Measurements from ENCODE around the gene PTPN2. TPM values are rescaled to one million over a fixed set of nuclear protein-coding genes. Genes with fewer than 3 reads are reported as not detected.
A peak's percentile ranks its signal among the peaks of the same experiment; 100 is the strongest.

Gene PTPN2
- total and polyA plus RNA-seq, 9 of the 15 experiments (the other 6 are each of a cell fraction or from before 2014, with no cell fraction given): 36.6 to 66.4 (median 43.8) TPM

GRCh38 chr18:12750076-12750714, 133.8 kb downstream of the PTPN2 start:
- 0 out of 2 replicates have a peak overlapping the region, but pooled peaks have one; percentile 52 for H2AFZ ChIP-seq (ENCODE audit: low read depth, low read length)
- H3K4me3 ChIP-seq: no peak overlapping the region
- H3K79me2 ChIP-seq (ENCODE audit: control insufficient read depth, insufficient read depth, low read length): no peaks in the 10 kb centered on the region
- H3K27ac ChIP-seq (ENCODE audit: extremely low read depth, low read depth, low read length): no peak overlapping the region
- H3K9me1 ChIP-seq (ENCODE audit: control insufficient read depth, insufficient read depth, low read length): no peaks in the 10 kb centered on the region
- no peak for ATAC-seq
- H3K9ac ChIP-seq (ENCODE audit: insufficient read depth in 1 of 2, low read depth in 2 of 2, low read length in 2 of 2): no peak overlapping the region
- ChIA-PET CTCF (ENCODE audit: low intra/inter-chr PET ratio) (no interaction called here), POLR2A (interaction anchor here (0.6 to 1.8 kb wide), 5 partner anchors 17 to 834 kb away, joined by 3 to 6 read pairs (median 3); no protein-coding TSS in a partner anchor)
- H3K4me1 ChIP-seq (replicated peaks in 1 of 2; ENCODE audit: control insufficient read depth in 2 of 2, insufficient read depth in 2 of 2, low read length in 2 of 2): peaks cover 0 to 7% of the 10 kb centered on the region in 2 experiments; a peak in 2 of 5 replicates
- no peak for DNase-seq (ENCODE audit: extremely low read depth in 1 of 4, low spot score in 3 of 4)
- H4K20me1 ChIP-seq (replicated peaks; ENCODE audit: control insufficient read depth, insufficient read depth, low read length): no peaks in the 10 kb centered on the region
- in situ Hi-C loops (cut with MboI) (no loop called here), intact Hi-C loops (cut with micrococcal nuclease) (no loop called here)
- no peaks in the 10 kb centered on the region for H3K36me3 ChIP-seq (ENCODE audit: control insufficient read depth, insufficient read depth, low read length)
- WGBS (ENCODE audit: insufficient coverage, low coverage, missing lambda C conversion rate): 35% methylated on average over 14 of the region's 14 CpGs
- no peak for FAIRE-seq
- H3K9me3 ChIP-seq (replicated peaks; ENCODE audit: control insufficient read depth, insufficient read depth, low read depth, low read length): no peaks in the 10 kb centered on the region
- no peaks in the 10 kb centered on the region for H3K27me3 ChIP-seq (ENCODE audit: control insufficient read depth in 2 of 2, insufficient read depth in 2 of 2, low read length in 2 of 2)
- BruUV-seq (replicated peaks): no TSS peak
- TF ChIP-seq DDX20 (tag; IDR thresholded peaks at IDR 0.05; ENCODE audit: low read depth): no peak
- no peak for TF ChIP-seq STAT5B (CRISPR knock-in tag; IDR thresholded peaks at IDR 0.05)
- TF ChIP-seq HMG20A (CRISPR knock-in tag; conservative IDR thresholded peaks at IDR 0.05): no peak
- no peak for TF ChIP-seq RFX7 (CRISPR knock-in tag; IDR thresholded peaks at IDR 0.05)
- TF ChIP-seq NFATC3 (IDR thresholded peaks at IDR 0.05): no peak
- TF ChIP-seq SRSF9 (IDR thresholded peaks at IDR 0.05; ENCODE audit: borderline replicate concordance, low read depth, low read length): no peak
- TF ChIP-seq ZNF766 (CRISPR knock-in tag; conservative IDR thresholded peaks at IDR 0.05): no peak
- no peak for TF ChIP-seq FOSL1 (tag; conservative IDR thresholded peaks at IDR 0.05)
- TF ChIP-seq SIN3A (IDR thresholded peaks at IDR 0.05; ENCODE audit: borderline replicate concordance in 2 of 2, control insufficient read depth in 1 of 2, low read depth in 2 of 2, low read length in 2 of 2): no peak
- TF ChIP-seq SAP30 (IDR thresholded peaks at IDR 0.05; ENCODE audit: borderline replicate concordance, insufficient read depth, low read depth, low read length, poor library complexity, severe bottlenecking): no peak
- TF ChIP-seq GTF2E2 (tag; IDR thresholded peaks at IDR 0.05): no peak
- no peak for TF ChIP-seq RNF2 (IDR thresholded peaks at IDR 0.05)
- no peak for TF ChIP-seq CEBPZ (IDR thresholded peaks at IDR 0.05; ENCODE audit: borderline replicate concordance, low read depth, low read length)
- no peak for TF ChIP-seq ZNF197 (CRISPR knock-in tag; IDR thresholded peaks at IDR 0.05; ENCODE audit: low read depth)
- TF ChIP-seq ZNF75A (CRISPR knock-in tag; IDR thresholded peaks at IDR 0.05): no peak
- TF ChIP-seq BRD4 (IDR thresholded peaks at IDR 0.05): no peak
- H3K4me2 ChIP-seq (ENCODE audit: insufficient read depth, low read length): no peak overlapping the region

All from K562 (cell line).